HG02885 (cell line): ENCODE data around the gene FOXD4.
"Not testable (repeated sequence)": the region's sequence is repeated elsewhere in the genome, so short reads cannot be mapped to it uniquely, and the experiment has no call there.

Experiments used
- ATAC-seq: cut with Tn5 transposase; IDR thresholded peaks from one replicate; pipeline ENCODE4 v1.9.1; 2021; ENCODE audit warnings: mild to moderate bottlenecking; ENCODE audit not compliant: unreplicated experiment, poor library complexity

Gene FOXD4

GRCh38 chr9:94323-94722 is 23.9 kb downstream of the FOXD4 start:
- not testable (repeated sequence) for ATAC-seq

DNA sequence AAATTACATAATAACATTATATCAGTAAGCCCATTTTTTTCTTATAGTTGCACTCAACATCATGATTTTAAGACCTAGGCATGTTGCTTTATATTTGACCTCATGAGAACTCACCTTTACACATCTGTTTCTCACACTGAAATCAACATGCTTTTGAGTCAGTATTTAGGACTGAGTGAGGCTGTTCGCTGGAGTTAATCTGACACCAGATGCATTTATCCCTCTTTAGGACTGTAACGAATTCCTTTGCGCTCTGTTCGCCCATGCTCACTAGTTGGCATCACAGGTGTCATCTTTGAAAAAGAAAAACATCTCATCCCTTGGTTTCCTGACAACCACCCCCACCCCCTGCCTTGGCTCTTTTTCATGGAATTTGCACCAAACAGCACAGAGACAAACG is 24.3 kb downstream of the FOXD4 start:
- not testable (repeated sequence) for ATAC-seq

DNA sequence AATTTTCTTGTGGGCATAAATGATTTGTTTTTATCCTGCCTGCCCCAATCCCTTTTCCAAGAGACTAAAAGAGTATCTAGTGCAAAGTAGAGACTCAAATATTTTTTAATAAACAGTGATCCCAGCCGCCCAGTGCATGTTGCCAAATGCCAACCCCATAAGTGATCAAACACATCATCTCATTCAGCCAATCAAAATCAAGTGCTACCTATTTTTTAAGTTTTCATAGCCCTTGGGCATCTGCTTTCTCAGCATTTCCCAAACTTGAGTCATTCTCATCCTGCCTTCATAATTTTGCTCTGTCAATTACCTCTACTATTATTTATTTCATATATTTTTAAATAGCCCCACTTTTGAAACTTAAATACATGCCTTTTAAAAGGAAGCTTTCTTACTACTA is 27.4 kb downstream of the FOXD4 start:
- ATAC-seq, result not testable (repeated sequence)

GRCh38 chr9:88396-89037 is 29.7 kb downstream of the FOXD4 start:
- peak; percentile 87 for ATAC-seq

GRCh38 chr9:87860-88259 is 30.4 kb downstream of the FOXD4 start:
- not testable (repeated sequence) for ATAC-seq

DNA sequence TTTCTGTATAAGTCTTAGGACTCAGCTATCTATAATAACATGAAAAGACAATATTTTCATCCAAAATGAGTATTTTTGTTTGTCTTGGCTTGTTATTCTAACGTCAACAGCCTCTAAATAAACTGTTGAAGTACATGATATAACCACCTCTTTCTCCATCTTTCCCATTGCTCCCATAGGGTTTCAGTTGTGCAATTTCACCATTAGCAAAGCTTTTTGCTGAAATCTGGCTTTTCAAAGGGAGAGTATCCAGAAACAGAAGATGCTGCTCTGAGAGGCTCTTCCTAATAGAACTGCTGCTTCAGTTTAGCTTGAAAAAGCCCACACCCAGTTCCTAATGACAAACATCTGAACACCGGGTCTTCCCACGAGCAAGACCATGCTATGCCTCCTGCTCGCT is 31.1 kb downstream of the FOXD4 start:
- not testable (repeated sequence) for ATAC-seq

GRCh38 chr9:86697-87096 is 31.5 kb downstream of the FOXD4 start:
- ATAC-seq, result not testable (repeated sequence)

- not testable (repeated sequence) for ATAC-seq
Observed at GRCh38 chr9:82932-83689, 35.1 kb downstream of the FOXD4 start.

DNA sequence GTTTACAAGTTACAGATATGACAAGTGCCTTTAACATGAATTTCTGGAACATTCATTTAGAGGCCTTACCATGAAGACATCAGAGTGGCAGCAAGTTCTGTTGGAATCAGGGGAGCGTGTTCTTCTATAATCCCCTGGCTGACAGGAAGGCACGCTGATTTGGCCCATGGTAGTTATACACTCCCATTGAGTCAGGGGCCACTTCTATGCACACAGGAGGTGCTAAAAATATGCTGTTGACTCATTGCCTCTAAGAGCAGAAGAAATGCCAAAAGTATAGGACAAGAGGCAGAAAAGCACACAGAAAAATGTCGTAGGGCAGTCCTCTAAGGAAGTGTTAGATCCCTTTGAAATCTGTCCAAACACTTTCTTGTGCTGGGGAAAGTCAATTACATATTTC is 39.9 kb downstream of the FOXD4 start:
- ATAC-seq, result not testable (repeated sequence)

DNA sequence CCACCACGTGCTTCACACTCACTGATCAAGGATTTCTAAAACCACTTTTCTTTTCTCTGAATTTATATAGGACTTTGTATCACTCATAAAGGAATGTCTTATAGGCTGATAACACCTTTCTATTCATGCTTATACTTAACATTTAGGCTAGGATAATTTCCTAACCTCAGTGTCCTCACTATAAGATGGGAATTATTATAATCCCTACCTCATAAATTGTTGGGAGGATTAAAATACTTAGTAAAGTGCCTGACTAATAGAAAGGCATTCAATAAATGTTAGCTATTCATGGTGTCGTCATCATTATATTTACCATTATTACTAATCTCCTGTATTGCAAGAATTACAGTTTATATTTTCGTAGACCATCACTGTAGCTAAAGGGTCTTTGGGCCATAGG is 41.8 kb downstream of the FOXD4 start:
- ATAC-seq, result not testable (repeated sequence)

DNA sequence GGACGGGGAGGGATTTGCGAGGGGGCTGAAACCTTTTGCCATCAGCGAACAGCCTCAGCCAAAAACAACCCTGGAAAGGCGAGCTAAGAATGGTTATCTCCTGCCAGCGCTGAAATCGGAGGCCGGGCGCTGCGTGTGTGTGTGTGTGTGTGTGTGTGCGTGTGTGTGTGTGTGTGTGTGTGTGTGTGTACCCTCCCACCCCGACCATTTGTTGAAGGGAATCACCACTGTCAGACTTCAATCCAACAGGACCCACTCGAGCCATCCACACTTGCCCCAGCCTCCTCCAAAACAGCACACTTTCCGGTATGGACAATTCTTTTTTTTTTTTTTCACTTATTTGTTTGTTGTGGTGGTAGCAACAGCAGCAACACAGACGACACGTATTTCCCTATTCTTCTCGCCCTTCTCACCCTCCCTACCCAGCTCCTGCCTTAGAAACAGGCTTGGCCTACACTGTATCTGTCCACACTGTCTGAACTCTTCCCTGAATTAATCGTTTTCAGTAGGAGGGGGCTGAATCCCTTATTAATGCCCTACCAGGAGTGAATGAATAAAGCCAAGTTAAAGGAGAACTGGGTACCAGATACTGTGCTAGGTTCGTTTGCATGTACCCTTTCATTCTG is 44.2 kb downstream of the FOXD4 start:
- not testable (repeated sequence) for ATAC-seq

DNA sequence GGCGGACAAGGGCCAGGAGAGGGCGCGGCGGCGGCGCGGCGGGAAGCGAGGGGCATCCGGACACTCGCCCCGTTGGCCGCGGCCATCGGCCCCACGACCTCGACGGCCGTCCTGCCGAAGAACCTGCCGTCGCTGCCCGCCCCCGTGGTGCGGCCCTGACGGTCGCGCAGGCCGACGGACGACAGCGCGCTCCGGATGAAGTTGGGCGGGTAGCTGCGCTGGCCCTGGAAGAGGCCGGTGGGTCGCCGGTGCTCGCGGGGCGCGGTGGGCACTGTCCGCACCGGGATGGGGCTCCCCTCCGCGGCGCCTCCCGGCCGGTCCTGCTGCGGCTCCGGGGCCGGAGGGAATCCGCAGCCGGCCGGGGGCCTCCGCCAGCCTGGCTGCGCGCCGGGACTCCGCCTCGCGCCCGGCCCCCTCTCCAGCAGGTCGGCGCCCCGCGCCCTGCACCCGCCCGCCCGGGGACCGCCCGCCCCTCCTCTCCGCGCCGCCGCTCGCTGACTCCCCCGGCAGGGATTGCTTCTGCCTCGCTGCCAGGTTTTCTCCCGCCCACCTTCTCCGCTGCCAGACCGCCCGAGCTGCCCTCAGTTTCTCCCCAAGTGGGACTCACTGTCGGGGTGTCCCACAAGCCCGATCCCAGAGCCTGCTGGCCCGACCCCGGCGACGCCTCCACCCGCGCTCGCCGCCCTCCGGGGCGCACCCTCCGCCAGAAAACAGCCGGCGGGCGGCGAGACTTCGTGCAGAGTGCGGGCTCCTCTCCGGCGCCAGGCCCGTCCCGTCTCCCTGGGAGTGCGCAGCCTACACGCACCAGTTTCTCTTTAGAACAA is 44.9 kb downstream of the FOXD4 start:
- ATAC-seq, result not testable (repeated sequence)
